GM12878 (cell line): ENCODE measurements around the gene ZNF823. TPM values are rescaled to one million over a fixed set of nuclear protein-coding genes. Genes with fewer than 3 reads are reported as not detected.

ENCODE experiments used
- ATAC-seq: fragments of 200-7000 bp; cut with Tn5 transposase; 3 replicates; pipeline ENCODE4 v1.9.1; 2020; ENCODE audit warnings: mild to moderate bottlenecking, moderate library complexity
- BruUV-seq: library from RNA; stranded (reverse); fragments of 400-500 nt; replicated peaks from 2 replicates; lab custom pipeline; 2021; lab: Mats Ljungman, UMichigan
- CTCF ChIA-PET: fragments of 300-600 bp; sonication (Branson Sonifier 250); formaldehyde crosslinking; extraction: SDS; loops from one replicate; lab custom pipeline; 2021; ENCODE audit warnings: inconsistent platforms; lab: Yijun Ruan, JAX
- POLR2A ChIA-PET: fragments of 350-600 bp; formaldehyde crosslinking; extraction: SDS; loops from one replicate; lab custom pipeline; 2021; ENCODE audit warnings: inconsistent platforms; lab: Charles Lee
- RAD21 ChIA-PET: fragments of 300-600 bp; sonication (Branson Sonifier 250); formaldehyde crosslinking; loops from one replicate; lab custom pipeline; 2023; ENCODE audit warnings: antibody characterized with exemption; ENCODE audit not compliant: unreplicated experiment; lab: Charles Lee
- SMC1A ChIA-PET: fragments of 300-600 bp; sonication (Branson Sonifier 250); formaldehyde crosslinking; loops from one replicate; lab custom pipeline; 2023; ENCODE audit not compliant: unreplicated experiment, uncharacterized antibody; lab: Charles Lee
- DNase-seq: peaks from one replicate; pipeline ENCODE4 v3.0.0-alpha.2; 2011; ENCODE audit warnings: low read depth, low spot score
- FAIRE-seq: peaks from 3 replicates; lab custom pipeline; 2011; peaks lifted over from hg19 to GRCh38; lab: Jason Lieb, UNC
- H2AFZ ChIP-seq: 2 replicates; pipeline ENCODE4 v1.6.0; 2011; ENCODE audit warnings: low read depth, low read length, control low read depth; ENCODE audit not compliant: control insufficient read depth
- H3K27ac ChIP-seq: 2 replicates; pipeline ENCODE4 v1.5.1; 2011; ENCODE audit warnings: control low read depth; ENCODE audit not compliant: control insufficient read depth, insufficient read depth
- H3K27me3 ChIP-seq, 2 experiments: replicated peaks in 1 of 2; 2 replicates each; pipeline versions ENCODE4 v1.6.0 to v1.6.1; 2011; ENCODE audit warnings: low read length in 1 of 2; ENCODE audit not compliant: control insufficient read depth in 2 of 2, insufficient read depth in 2 of 2
- H3K36me3 ChIP-seq, 2 experiments: 2 replicates each; pipeline ENCODE4 v1.5.1; 2011; ENCODE audit warnings: low read length in 1 of 2; ENCODE audit not compliant: control insufficient read depth in 2 of 2, insufficient read depth in 2 of 2
- H3K4me1 ChIP-seq: 2 replicates; pipeline ENCODE4 v1.6.1; 2011; ENCODE audit warnings: mild to moderate bottlenecking, low read length, moderate library complexity, mixed read lengths; ENCODE audit not compliant: control insufficient read depth, insufficient read depth
- H3K4me2 ChIP-seq: 2 replicates; pipeline ENCODE4 v1.6.0; 2011; ENCODE audit warnings: control low read depth; ENCODE audit not compliant: control insufficient read depth, insufficient read depth
- H3K4me3 ChIP-seq: fragments of 200-600 bp; sonication (generic); 2 replicates; pipeline ENCODE4 v1.5.1; 2016
- H3K79me2 ChIP-seq: 2 replicates; pipeline ENCODE4 v1.6.0; 2011; ENCODE audit warnings: low read length; ENCODE audit not compliant: control insufficient read depth, insufficient read depth
- H3K9ac ChIP-seq: 2 replicates; pipeline ENCODE4 v1.8.0; 2011; ENCODE audit warnings: low read length, control low read depth, mixed read lengths; ENCODE audit not compliant: control insufficient read depth, insufficient read depth
- H3K9me3 ChIP-seq: replicated peaks from 3 replicates; pipeline ENCODE4 v1.5.1; 2011; ENCODE audit warnings: mild to moderate bottlenecking, low read length; ENCODE audit not compliant: control insufficient read depth, insufficient read depth
- H4K20me1 ChIP-seq: 2 replicates; pipeline ENCODE4 v1.6.0; 2011; ENCODE audit not compliant: control insufficient read depth, insufficient read depth
- ATF7 ChIP-seq: fragments of 450-650 bp; IDR thresholded peaks from 2 replicates; pipeline ENCODE4 v1.6.1; 2016; ENCODE audit warnings: low read depth, mild to moderate bottlenecking
- CBX5 ChIP-seq: sonication (generic); IDR thresholded peaks from 2 replicates; pipeline ENCODE4 v1.6.1; 2016; ENCODE audit warnings: low read depth, moderate library complexity, mild to moderate bottlenecking, inconsistent platforms
- CHD1 ChIP-seq: IDR thresholded peaks from 2 replicates; pipeline ENCODE4 v1.6.1; 2012; ENCODE audit warnings: low read depth, low read length, improper control_type of control experiment
- IKZF1 ChIP-seq: fragments of 450-650 bp; conservative IDR thresholded peaks from 2 replicates; pipeline ENCODE4 v1.6.1; 2017; ENCODE audit warnings: antibody characterized with exemption, mild to moderate bottlenecking
- IKZF2 ChIP-seq, 2 experiments: fragments of 450-650 bp; IDR thresholded peaks; 2 replicates each; pipeline ENCODE4 v1.6.1; 2017; ENCODE audit warnings: mild to moderate bottlenecking in 2 of 2, moderate library complexity in 2 of 2
- KLF5 ChIP-seq: fragments of 450-650 bp; IDR thresholded peaks from 2 replicates; pipeline ENCODE4 v1.6.1; 2014; ENCODE audit warnings: mild to moderate bottlenecking; ENCODE audit not compliant: partially characterized antibody
- MYB ChIP-seq: fragments of 150-350 bp; IDR thresholded peaks from 2 replicates; pipeline ENCODE4 v1.6.1; 2014; ENCODE audit warnings: mild to moderate bottlenecking, low read depth, low read length, borderline replicate concordance
- NFYB ChIP-seq: IDR thresholded peaks from 2 replicates; pipeline ENCODE4 v1.6.1; 2011; ENCODE audit warnings: low read depth, mild to moderate bottlenecking, low read length, improper control_type of control experiment, moderate library complexity; ENCODE audit not compliant: insufficient read depth
- RCOR1 ChIP-seq: conservative IDR thresholded peaks from 2 replicates; pipeline ENCODE4 v1.6.1; 2012; ENCODE audit warnings: low read depth, low read length, improper control_type of control experiment
- RFX5 ChIP-seq: IDR thresholded peaks from 2 replicates; pipeline ENCODE4 v1.6.1; 2011; ENCODE audit warnings: low read depth, low read length, improper control_type of control experiment
- YY1 ChIP-seq: IDR thresholded peaks from 2 replicates; pipeline ENCODE4 v1.6.1; 2011; ENCODE audit warnings: low read depth, mild to moderate bottlenecking, low read length
- ZNF24 ChIP-seq: fragments of 450-650 bp; IDR thresholded peaks from 2 replicates; pipeline ENCODE4 v1.6.1; 2017; ENCODE audit warnings: antibody characterized with exemption, mild to moderate bottlenecking
- ZNF384 ChIP-seq: IDR thresholded peaks from 2 replicates; pipeline ENCODE4 v1.6.1; 2012; ENCODE audit warnings: low read depth, mild to moderate bottlenecking, low read length, improper control_type of control experiment, borderline replicate concordance
- WGBS: methylation state at CpG from one replicate; pipeline ENCODE4 v1.1.6; 2016; ENCODE audit warnings: low lambda C conversion rate; ENCODE audit not compliant: insufficient replicate concordance, insufficient coverage; ENCODE audit errors: missing lambda C conversion rate; 5-methylcytosine and 5-hydroxymethylcytosine counted together
- in situ Hi-C: fragments of 300-500 bp; cut with MboI; formaldehyde crosslinking; loops from 9 replicates; pipeline ENCODE4 v1.14.3; 2018; ENCODE audit warnings: mixed read lengths
- intact Hi-C: fragments of 100-400 bp; cut with micrococcal nuclease; formaldehyde crosslinking; loops from one replicate; pipeline ENCODE4 v1.14.2; 2022; ENCODE audit not compliant: unreplicated experiment
- polyA plus RNA-seq, 11 experiments: library from polyadenylated mRNA; depleted of rRNA in 4 of 11; unstranded in 6 of 11; stranded (reverse) in 5 of 11; fragments of >200 nt; fragmentation: Nextera tagmentation in 4 of 11; fragmentation: Illumina TruSeq in 1 of 11; extraction: Ambion mirVana in 4 of 11; extraction: Trizol in 1 of 11; gene quantifications; 1 replicate in 1 of 11; 2 replicates in 10 of 11; pipeline versions ENCODE4 v1.2.1 to v1.2.3, GENCODE V29; 2011 to 2016; ENCODE audit warnings: inconsistent platforms in 2 of 11, missing spikeins in 2 of 11, low read depth in 1 of 11
- total RNA-seq, 4 experiments: library from RNA; depleted of rRNA in 3 of 4; stranded (reverse); fragments of >200 nt in 3 of 4; fragmentation: Illumina TruSeq in 1 of 4; extraction: Trizol in 1 of 4; gene quantifications; 2 replicates each; pipeline versions ENCODE4 v1.2.1 to v1.2.3, GENCODE V29; 2013 to 2021
- TF ChIP-seq, protein P1 (sequence below): fragments of 450-650 bp; conservative IDR thresholded peaks from 2 replicates; pipeline ENCODE4 v1.6.1; 2017; ENCODE audit warnings: mild to moderate bottlenecking, moderate library complexity
- TF ChIP-seq, protein P2 (sequence below): IDR thresholded peaks from 2 replicates; pipeline ENCODE4 v1.6.1; 2012; ENCODE audit warnings: low read depth, low read length, improper control_type of control experiment
- TF ChIP-seq, protein P3 (sequence below): IDR thresholded peaks from 2 replicates; pipeline ENCODE4 v1.6.1; 2011; ENCODE audit warnings: borderline replicate concordance, low read depth, mild to moderate bottlenecking, moderate library complexity, low read length; ENCODE audit not compliant: insufficient read depth, poor library complexity, severe bottlenecking
- TF ChIP-seq, protein P4 (sequence below): IDR thresholded peaks from 2 replicates; pipeline ENCODE4 v1.6.1; 2011; ENCODE audit warnings: borderline replicate concordance, low read depth, mild to moderate bottlenecking, moderate library complexity, mixed read lengths, low read length; ENCODE audit not compliant: insufficient read depth; ENCODE audit errors: extremely low read length

Gene ZNF823
- total and polyA plus RNA-seq, 10 of the 15 experiments (the other 5 are each of a cell fraction or from before 2014, with no cell fraction given) = 3.3 to 8.0 (median 4.5) TPM

DNA sequence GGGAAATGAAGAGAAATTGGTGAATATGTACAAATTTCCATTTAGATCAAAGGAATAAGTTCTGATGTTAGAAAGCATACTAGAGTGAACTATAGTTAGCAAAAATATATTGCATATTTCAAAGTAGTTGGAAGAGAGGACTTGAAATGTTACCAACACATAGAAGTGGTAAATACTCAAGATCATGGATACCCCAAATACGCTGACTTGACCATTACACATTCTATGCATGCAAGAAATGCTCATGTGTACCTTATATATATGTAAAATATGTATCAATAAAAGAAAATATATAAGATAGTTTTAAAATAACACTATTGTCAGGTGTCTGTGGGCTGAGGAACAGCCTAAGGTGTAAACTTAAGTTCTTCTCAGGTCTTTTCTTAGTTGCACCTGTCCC lies 45.0 kb upstream of the ZNF823 start (continued):
- TF ChIP-seq, protein P1, sequence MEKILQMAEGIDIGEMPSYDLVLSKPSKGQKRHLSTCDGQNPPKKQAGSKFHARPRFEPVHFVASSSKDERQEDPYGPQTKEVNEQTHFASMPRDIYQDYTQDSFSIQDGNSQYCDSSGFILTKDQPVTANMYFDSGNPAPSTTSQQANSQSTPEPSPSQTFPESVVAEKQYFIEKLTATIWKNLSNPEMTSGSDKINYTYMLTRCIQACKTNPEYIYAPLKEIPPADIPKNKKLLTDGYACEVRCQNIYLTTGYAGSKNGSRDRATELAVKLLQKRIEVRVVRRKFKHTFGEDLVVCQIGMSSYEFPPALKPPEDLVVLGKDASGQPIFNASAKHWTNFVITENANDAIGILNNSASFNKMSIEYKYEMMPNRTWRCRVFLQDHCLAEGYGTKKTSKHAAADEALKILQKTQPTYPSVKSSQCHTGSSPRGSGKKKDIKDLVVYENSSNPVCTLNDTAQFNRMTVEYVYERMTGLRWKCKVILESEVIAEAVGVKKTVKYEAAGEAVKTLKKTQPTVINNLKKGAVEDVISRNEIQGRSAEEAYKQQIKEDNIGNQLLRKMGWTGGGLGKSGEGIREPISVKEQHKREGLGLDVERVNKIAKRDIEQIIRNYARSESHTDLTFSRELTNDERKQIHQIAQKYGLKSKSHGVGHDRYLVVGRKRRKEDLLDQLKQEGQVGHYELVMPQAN = no peak
- no peak for TF ChIP-seq MYB
- TF ChIP-seq ATF7 = no peak
- TF ChIP-seq KLF5 = no peak
- no peak for TF ChIP-seq RCOR1
- no peak for TF ChIP-seq YY1

DNA sequence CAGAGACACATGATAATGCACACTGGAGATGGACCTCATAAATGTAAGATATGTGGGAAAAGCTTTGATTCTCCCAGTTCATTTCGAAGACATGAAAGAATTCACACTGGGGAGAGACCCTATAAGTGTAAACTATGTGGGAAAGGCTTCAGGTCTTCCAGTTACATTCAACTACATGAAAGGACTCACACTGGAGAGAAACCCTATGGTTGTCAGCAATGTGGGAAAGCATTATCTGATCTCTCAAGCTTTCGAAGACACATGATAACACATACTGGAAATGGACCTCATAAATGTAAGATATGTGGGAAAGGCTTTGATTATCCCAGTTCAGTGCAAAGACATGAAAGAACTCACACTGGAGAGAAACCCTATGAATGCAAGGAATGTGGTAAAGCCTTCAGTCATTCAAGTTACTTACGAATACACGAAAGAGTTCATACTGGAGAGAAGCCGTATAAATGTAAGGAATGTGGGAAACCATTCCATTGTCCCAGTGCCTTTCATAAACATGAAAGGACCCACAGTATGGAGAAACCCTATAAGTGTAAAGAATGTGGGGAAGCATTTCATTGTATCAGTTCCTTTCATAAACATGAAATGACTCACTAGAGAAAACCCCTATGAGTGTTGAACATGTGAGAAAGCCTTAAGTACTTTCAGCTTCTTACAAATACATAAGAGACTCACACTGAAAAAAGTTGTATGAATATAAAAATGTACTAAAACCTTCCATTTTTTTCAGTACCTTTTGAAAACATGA lies 42.7 kb upstream of the ZNF823 start:
- no peaks in the 10 kb centered on the region for H3K27me3 ChIP-seq
- ChIA-PET POLR2A (no interaction called here), RAD21 (no interaction called here), CTCF (no interaction called here), SMC1A (no interaction called here)
- H3K9me3 ChIP-seq = peaks cover 53% of the 10 kb centered on the region
- DNase-seq (no peak), FAIRE-seq (no peak), ATAC-seq (no peak)
- no TSS peak for BruUV-seq
- peaks cover 6 to 11% of the 10 kb centered on the region in 2 experiments for H3K36me3 ChIP-seq
- in situ Hi-C loops (no loop called here), intact Hi-C loops (no loop called here)
- WGBS = 97% methylated on average over 5 of the region's 5 CpGs
- no peak overlapping the region for H3K4me3 ChIP-seq
- no peaks in the 10 kb centered on the region for H4K20me1 ChIP-seq
- no peak overlapping the region for H3K9ac ChIP-seq
- H3K79me2 ChIP-seq = no peaks in the 10 kb centered on the region
- H3K4me2 ChIP-seq = no peak overlapping the region
- no peaks in the 10 kb centered on the region for H3K4me1 ChIP-seq
- H2AFZ ChIP-seq = no peak overlapping the region
- no peak overlapping the region for H3K27ac ChIP-seq
- TF ChIP-seq IKZF1 = no peak
- TF ChIP-seq, protein P2, sequence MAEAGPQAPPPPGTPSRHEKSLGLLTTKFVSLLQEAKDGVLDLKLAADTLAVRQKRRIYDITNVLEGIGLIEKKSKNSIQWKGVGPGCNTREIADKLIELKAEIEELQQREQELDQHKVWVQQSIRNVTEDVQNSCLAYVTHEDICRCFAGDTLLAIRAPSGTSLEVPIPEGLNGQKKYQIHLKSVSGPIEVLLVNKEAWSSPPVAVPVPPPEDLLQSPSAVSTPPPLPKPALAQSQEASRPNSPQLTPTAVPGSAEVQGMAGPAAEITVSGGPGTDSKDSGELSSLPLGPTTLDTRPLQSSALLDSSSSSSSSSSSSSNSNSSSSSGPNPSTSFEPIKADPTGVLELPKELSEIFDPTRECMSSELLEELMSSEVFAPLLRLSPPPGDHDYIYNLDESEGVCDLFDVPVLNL = no peak
- no peak for TF ChIP-seq ZNF24
- TF ChIP-seq NFYB = no peak
- no peak for TF ChIP-seq RFX5
- no peak for TF ChIP-seq ZNF384
- TF ChIP-seq IKZF2 (IDR thresholded peaks at IDR 0.05) = peak in 1 of 2 experiments; percentile 66; a peak in 2 of 4 replicates
- 0 out of 2 replicates have a peak, but pooled peaks have one; percentile 75 for TF ChIP-seq CBX5
- TF ChIP-seq, protein P3, sequence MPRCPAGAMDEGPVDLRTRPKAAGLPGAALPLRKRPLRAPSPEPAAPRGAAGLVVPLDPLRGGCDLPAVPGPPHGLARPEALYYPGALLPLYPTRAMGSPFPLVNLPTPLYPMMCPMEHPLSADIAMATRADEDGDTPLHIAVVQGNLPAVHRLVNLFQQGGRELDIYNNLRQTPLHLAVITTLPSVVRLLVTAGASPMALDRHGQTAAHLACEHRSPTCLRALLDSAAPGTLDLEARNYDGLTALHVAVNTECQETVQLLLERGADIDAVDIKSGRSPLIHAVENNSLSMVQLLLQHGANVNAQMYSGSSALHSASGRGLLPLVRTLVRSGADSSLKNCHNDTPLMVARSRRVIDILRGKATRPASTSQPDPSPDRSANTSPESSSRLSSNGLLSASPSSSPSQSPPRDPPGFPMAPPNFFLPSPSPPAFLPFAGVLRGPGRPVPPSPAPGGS = no peak
- TF ChIP-seq CHD1 = no peak
- TF ChIP-seq, protein P4, sequence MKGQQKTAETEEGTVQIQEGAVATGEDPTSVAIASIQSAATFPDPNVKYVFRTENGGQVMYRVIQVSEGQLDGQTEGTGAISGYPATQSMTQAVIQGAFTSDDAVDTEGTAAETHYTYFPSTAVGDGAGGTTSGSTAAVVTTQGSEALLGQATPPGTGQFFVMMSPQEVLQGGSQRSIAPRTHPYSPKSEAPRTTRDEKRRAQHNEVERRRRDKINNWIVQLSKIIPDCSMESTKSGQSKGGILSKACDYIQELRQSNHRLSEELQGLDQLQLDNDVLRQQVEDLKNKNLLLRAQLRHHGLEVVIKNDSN = no peak
